ENCODE measurements around the gene ABCG1. TPM values are rescaled to one million over a fixed set of nuclear protein-coding genes. Genes with fewer than 3 reads are reported as not detected.

Gene ABCG1
- total RNA-seq, 2 donors from 2014 or later = 11.8 to 12.4 TPM

- intact Hi-C loops (cut with DNase I) = loop anchor here in 1 of 2 donors (5.0 kb wide), 1 partner anchor 111 kb away; no protein-coding TSS in a partner anchor
- peak; percentile 90 for DNase-seq (ENCODE audit: low spot score)
Observed at GRCh38 chr21:42258150-42258884, 39.4 kb downstream of the ABCG1 start.

DNA sequence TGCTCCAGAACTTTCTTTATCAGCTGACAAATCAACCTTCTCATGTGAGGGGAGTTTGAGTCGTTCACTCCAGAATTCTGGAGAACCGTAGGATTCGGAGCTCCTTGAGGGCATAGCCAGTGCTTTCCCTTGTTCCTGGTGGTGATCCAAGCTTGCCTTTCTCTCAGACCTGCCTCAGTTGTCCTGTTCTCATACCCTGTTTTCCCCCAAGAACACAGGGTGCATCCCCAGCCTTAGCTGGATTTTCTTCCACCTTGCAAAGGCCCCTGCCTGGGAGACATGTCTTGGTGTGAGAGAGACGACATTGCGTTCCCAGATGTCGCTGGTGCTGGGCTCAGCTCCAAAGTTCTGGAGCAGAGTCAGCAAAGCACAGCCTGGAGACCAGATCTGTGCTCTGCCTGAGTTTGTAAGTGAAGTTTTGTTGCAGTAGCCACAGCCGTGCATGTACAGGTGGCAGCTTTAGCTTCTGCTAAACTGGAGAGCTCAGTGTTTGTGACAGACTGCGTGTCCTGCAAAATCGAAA is 40.0 kb downstream of the ABCG1 start:
- DNase-seq (ENCODE audit: low spot score) = no peak
- intact Hi-C loops (cut with DNase I) = loop anchor here in 1 of 2 donors (5.0 kb wide), 1 partner anchor 112 kb away; no protein-coding TSS in a partner anchor

GRCh38 chr21:42260121-42260520 is 41.2 kb downstream of the ABCG1 start:
- no peak for DNase-seq (ENCODE audit: low spot score)
- intact Hi-C loops (cut with DNase I) = loop anchor here in 1 of 2 donors (5.0 kb wide), 1 partner anchor 113 kb away; no protein-coding TSS in a partner anchor

- no peak for DNase-seq (ENCODE audit: low spot score)
- intact Hi-C loops (cut with DNase I) = loop anchor here in 1 of 2 donors (5.0 kb wide), 1 partner anchor 115 kb away; no protein-coding TSS in a partner anchor
Observed at GRCh38 chr21:42261829-42262200, 42.9 kb downstream of the ABCG1 start.

GRCh38 chr21:42262831-42263231 is 43.9 kb downstream of the ABCG1 start:
- no peak for DNase-seq (ENCODE audit: low spot score)
- intact Hi-C loops (cut with DNase I) = loop anchor here in 1 of 2 donors (5.0 kb wide), 1 partner anchor 116 kb away; no protein-coding TSS in a partner anchor

DNA sequence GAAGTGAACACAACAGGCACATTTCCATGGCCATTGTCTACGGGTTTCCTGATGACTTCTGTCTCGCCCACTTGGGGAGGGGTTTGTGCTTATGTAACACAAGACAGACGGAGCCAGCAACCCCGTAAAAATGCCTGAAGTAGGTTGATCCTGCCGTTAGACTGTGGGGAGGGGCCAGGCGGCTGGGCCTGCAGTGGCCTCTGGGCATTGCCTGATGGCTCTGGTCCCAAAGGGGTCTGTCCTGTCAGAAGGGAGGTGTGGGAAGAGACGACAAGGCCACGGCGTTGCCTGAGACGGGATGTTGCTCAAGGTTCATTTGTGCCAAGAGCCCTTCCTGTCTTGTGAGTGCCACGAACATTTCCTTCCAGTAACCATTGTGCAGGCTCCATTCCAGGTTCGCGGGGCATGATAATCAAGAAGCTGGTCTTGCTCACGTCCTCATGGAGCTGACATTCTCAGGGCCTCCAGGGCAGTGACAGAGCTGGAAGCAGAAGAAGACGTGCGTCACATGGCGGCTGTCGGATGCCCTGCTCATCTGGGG is 44.7 kb downstream of the ABCG1 start:
- DNase-seq (ENCODE audit: low spot score) = no peak
- intact Hi-C loops (cut with DNase I) = loop anchor here in 1 of 2 donors (5.0 kb wide), 1 partner anchor 116 kb away; no protein-coding TSS in a partner anchor

DNA sequence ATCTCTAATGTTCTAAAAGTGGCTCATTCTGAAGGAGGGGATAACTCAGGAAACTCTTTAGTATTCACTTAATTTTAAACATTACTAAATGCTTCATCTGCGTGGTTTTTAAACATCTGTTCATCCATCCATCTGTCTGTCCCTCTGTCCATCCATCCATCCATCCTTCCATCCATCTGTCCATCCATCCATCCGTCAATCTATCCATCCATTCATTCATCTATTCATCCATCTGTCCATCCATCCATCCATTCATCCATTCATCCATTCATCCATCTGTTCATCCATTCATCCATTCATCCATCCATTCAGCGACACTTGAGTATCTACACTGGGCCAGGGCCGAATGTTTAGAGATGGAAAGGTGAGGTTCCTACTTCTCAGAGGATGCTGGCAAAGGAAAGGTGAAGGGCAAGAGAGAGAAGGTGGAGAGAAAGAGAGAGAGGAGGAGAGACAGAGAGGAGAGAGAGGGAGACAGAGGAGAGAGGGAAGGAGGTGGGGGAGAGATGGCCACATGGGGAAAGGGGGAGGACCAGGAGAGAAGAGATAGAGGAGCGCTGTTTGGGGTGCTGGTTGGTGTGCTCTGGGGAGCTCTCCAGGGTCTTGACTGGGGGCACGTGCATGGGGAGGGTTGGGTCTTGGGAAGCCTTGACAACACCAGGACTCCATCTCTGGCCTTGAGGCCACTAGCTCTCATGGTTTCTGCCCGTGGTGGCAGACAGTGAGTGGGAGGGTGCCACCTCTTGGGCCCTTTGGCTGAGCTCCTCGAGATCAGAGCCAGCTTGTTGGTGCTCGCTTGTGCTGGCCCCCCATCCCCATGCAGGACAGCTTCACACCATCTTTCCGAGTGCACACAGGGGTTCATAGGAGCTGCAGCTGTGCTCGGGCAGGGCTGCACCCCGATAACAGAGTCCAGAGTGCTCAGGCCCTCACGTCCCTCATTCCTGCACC is 45.6 kb downstream of the ABCG1 start:
- DNase-seq (ENCODE audit: low spot score) = no peak
- intact Hi-C loops (cut with DNase I) = loop anchor here in 1 of 2 donors (5.0 kb wide), 1 partner anchor 117 kb away; no protein-coding TSS in a partner anchor

DNA sequence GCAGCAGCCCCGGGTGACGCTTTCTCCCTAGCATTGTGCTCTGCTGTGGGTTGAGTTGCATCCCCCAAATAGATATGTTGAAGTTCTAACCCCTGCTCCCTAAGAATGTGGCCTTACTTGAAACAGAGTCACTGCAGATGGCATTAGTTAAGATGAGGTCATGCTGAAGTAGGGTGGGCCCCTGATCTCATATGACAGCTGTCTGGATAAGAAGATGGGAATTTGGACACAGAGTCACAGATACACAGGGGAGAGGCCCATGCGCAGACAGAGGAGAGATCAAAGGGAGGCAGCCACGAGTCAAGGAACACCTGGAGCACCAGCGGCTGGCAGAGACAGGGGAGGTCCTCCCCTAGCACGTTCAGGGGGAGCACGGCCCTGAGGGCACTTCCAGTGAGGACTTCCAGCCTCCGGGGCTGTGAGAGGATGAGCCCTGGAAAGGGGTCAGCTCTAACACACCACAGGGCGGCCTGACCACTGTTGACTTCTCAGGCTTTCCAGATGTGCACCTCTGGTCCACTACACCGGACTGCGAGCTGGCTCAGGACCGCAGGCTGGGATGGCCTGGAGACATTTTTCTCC is 46.4 kb downstream of the ABCG1 start:
- DNase-seq (ENCODE audit: low spot score) = no peak
- intact Hi-C loops (cut with DNase I) = no loop called here

GRCh38 chr21:42266971-42267556 is 48.1 kb downstream of the ABCG1 start:
- intact Hi-C loops (cut with DNase I) = no loop called here

DNA sequence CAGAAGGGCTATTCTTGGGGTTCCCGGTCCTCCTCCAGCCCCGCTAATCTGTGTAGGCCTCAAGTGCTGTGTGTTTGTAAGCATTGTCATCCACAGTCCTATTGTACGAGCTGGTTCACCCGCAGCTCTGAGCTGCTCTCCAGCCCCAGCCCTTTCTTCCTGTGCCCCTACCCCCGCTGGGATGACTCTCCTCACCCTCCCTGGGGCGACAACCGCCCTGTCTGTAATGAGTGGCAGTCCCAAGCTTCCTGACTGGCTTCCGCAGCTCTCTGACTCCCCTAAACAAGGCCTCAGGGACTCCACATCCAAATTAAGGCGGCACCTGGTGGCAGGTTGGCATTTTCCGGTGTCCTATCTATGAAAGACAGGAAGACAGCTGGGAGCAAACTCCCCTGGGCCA is 50.4 kb downstream of the ABCG1 start:
- intact Hi-C loops (cut with DNase I) = no loop called here
- no peak for DNase-seq (ENCODE audit: low spot score)

More at GRCh38 chr21:42266971-42267556, 48.1 kb downstream of the ABCG1 start:
- no peak for DNase-seq (ENCODE audit: low spot score)

DNA sequence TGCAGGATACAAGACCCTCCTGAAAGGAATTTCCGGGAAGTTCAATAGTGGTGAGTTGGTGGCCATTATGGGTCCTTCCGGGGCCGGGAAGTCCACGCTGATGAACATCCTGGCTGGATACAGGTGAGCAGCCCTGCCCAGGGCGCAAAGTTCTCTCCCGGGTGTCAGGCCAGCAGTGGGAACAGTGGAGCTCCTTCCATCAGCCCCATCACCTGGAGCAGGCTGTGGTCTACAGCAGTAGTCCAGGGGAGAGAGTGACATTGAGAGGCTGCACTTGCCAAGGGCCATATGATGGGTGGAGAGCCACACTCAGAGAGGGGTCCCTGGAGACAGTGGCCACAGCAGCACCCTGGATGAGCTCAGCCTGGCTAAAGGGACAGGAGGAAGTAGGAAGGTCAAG is 52.1 kb downstream of the ABCG1 start:
- intact Hi-C loops (cut with DNase I) = no loop called here
- peak; percentile 64 for DNase-seq (ENCODE audit: low spot score)

DNA sequence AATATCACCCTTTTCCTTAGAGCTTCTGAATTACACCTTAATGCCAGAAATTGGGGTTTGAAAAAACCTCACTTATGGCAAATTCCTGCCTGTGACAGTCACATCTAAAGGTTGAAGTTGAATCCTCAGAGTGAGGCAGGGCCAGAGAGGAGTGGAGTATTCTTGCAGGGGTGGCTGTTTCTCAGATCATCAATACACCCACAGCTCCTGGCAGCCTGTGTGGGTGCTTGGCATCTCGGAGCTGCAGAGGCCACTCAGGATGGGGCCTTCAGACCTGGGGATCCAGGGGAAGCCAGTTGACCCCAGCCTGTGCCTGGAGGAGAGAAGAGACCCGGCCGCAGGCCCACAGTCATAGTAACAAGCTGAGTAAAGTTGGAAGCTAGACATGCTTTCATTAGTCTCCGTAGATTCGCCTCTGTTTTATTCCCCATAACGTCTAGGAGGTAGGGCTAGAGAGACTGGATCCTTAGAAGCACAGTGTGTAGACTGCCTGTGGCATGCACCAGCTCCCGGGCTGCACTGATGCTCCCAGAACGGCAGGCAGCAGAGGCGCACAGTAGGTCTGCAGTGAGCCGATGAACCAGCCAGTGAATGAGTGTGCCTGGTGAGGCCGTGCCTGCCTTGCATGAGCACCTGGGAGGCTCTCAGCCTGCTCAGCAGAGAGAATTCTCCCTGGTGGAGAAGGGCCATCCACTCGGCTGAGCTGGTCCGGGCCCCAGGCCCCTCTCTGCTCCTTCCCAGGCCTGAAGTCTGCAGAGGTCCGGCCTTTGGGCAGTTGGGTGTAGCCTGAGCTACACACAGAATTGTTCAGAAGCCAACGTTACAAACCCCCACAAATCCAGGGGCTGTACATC is 53.4 kb downstream of the ABCG1 start:
- peak; percentile 72 for DNase-seq (ENCODE audit: low spot score)
- intact Hi-C loops (cut with DNase I) = no loop called here

DNA sequence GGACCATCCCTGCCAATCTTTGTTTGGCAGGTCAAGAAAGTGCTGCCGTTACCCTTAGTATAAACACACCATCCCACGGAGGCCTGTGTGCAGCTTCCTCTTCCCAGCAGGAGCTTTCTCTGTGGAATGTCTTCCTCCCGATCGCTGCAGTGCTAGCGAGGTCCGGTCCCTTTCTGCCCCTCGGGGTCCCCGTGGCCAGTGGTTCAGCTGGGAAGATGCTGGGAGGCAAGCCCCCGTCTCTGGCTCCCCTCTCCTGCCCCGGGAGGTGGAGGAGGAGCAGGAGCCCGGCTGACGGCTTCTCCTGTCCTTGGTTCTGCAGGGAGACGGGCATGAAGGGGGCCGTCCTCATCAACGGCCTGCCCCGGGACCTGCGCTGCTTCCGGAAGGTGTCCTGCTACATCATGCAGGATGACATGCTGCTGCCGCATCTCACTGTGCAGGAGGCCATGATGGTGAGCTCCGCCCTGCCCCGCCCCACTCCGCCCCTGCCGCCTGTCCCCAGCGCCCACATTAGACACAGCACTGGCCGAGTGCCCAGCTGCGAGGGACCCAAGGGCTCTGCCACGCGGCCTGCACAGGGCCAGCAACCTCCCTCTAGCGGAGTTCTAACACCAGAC is 54.2 kb downstream of the ABCG1 start:
- intact Hi-C loops (cut with DNase I) = no loop called here

DNA sequence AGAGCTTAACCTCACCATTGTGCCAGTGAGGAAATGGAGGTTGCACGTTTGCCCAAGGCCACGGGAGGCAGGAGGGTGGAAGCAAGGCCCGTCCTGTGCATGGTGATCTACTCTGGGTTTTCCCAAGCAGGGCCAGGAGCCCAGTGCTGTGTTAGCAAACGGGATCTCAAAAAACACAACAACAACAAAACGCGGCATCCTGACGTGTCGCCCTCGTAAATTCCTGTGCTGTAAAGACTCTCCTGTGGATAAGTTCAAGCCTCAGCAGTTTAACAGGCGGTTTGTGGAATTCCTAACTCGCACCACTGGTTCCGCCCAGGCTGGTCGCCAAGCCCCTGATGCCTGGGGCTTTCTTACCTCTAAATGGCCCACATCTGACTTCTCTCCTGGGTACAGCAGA is 57.1 kb downstream of the ABCG1 start:
- intact Hi-C loops (cut with DNase I) = no loop called here
- peak; percentile 74 for DNase-seq (ENCODE audit: low spot score)

More for the DNA sequence above, 54.2 kb downstream of the ABCG1 start:
- peak; percentile 73 for DNase-seq (ENCODE audit: low spot score)

DNA sequence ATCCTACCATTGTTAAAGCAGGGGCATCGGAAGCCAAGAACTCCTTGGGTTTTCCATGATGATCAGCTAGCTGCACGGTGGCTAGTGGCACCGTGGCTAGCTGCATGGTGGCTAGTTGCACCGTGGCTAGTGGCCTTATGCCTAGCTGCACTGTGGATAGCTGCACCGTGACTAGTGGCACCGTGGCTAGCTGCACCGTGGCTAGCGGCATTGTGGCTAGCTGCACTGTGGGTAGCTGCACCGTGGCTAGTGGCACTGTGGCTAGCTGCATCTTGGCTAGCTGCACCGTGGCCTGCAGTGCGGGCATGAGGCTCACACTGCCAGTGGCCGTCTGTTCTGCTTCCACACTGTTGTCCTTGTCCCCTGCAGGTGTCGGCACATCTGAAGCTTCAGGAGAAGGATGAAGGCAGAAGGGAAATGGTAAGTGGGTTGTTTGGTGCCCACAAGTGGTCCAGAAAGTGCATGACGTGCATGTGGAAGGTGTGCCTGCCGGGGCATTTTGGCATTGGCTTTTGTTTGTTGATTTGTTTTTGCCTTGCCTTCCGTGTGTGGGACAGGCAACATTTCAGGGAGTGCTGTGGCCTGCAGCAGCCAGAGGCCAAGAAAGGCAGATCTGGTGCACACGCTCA is 57.7 kb downstream of the ABCG1 start:
- intact Hi-C loops (cut with DNase I) = no loop called here
- no peak for DNase-seq (ENCODE audit: low spot score)

- intact Hi-C loops (cut with DNase I) = no loop called here
- no peak for DNase-seq (ENCODE audit: low spot score)
Observed at GRCh38 chr21:42277593-42277992, 58.7 kb downstream of the ABCG1 start.
